SW480 (cell line): ENCODE measurements around the gene ATP6V0A4.
"Not testable (repeated sequence)": the region's sequence is repeated elsewhere in the genome, so short reads cannot be mapped to it uniquely, and the experiment has no call there.

ENCODE experiments used
- DNase-seq: peaks from one replicate; pipeline ENCODE4 v3.0.0-alpha.2; 2016; ENCODE audit warnings: low spot score

Gene ATP6V0A4

DNA sequence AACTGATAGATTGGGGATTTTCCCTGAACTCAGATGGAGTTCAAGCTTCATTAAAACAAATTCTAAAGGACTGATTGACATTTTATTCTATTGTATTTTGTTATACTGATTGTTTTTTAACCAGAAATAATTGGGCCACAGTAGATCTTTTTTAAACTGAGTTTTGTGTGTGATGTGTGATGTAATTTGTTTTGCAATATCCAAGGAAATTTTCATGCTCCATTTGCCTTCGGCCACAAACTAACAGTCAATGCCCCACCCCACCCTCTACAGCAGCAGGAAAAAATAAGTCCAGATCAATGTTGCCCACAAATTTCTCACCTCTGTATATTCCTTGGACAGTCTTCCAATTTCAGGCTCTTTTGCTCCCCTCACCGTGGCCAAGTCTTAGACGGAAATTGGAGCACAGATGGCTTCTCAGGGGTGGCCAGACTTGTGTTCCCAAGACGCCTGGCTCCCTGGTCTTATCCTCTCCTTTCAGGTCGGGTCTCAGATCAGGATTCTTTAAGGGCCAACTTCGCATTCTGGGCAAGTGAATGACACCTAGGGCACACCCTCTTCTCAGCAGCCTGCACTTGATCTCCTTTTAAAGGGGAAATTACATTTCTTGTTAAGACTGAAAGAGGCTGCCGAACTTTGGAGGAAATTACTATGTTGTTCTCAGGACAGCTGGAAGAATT, 97.0 kb downstream of the ATP6V0A4 start, which contains the start of gene SVOPL:
TSS of gene SVOPL (minus strand) at position 506 of the 680 bp plus-strand sequence. CDS start 22,317 bp downstream, outside the sequence.
- no peak for DNase-seq

DNA sequence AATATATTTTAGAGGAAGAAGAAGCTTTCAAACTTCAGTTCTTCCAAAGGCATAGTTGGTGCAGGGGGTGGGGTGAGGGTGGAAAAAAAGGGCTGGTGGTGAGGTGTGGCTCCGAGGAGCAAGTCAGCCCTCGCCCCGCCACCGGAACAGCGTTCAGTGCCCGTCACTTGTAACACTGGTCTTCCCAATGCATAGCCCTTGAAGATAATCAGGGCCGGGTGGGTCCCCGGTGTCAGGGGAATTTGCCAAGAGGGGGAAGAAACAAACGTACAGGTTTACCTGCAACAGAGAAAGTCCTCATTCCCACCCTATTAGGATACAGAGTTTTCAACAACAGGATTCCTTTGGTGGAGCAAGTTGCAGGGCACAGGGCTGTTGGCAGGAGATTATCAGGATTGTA, 98.3 kb downstream of the ATP6V0A4 start:
- DNase-seq: no peak

DNA sequence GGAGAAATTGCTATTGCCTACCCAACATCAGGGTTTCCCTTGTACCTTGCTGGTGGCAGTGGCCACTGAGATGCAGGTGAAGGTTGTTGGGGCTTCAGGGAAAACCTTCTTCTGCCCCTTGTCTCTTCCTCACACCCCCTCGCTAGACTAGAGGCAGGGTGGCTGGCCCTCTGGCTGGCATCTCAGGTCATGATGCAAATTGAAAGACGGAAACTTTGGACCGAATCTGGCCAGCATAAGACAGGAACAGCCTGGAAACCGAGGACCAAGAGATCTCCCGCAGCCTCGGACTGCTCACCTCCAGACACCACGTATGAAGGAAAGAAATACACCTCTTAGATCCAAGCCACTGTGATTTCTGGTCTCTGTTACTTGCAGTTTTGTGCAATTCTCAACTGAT, 99.7 kb downstream of the ATP6V0A4 start:
- DNase-seq: no peak

DNA sequence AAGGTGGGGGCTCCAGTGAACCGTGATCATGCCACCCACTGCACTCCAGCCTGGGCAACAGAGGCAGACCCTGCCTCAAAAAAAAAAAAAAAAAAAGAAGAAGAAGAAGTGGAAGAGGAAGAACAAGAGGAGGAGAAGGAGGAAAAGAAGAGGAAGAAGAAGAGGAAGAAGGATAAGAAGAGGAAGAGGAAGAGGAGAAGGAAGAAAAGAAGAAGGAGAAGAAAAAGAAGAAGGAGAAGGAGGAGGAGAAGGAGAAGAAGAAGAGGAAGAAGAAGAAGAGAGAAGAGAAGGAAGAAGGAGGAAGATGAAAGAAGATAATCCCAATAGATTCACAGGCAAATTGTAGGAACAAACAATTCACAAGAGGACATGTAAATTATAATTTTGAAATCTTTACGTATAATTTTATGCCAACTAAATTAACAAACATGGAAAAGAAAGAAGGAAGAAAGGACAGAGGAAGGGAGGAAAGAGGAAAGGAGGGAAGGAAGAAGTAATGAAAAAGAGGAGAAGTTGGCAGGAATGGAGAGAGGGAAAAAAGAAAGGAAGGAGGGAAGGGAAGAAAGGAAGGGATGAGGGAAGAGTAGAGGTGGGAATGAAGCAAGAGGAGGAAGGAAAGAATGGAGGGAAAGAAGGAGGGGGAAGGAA, 100.3 kb downstream of the ATP6V0A4 start:
- DNase-seq: no peak

DNA sequence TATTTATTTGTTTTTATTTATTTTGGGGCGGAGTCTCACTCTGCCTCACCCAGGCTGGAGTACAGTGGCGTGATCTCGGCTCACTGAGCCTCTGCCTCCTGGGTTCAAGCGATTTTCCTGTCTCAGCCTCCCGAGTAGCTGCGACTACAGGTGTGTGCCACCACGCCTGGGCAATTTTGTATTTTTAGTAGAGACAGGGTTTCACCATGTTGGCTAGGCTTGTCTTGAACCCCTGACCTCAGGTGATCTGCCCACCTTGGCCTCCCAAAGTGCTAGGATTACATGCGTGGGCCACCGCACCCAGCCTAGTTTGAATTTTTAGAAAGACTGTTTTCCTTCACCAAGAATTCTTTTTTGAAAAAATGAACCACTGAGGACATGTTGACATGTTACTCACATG, 102.2 kb downstream of the ATP6V0A4 start:
- DNase-seq: not testable (repeated sequence)

DNA sequence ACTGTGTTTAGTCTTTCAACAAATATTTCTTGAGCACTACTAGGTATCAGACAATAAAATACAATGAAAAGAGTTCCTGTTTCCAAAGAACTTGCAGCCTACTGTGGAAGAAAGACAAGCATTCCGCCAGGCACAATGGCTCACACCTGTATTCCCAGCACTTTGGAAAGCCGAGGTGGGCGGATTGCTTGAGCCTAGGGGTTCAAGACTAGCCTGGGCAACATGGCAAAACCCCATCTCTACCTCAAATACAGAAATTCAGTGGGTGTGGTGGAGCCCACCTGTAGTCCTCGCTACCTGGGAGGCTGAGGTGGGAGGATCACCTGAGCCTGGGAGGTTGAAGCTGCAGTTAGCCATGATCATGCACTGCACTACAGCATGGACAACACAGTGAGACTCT, 102.9 kb downstream of the ATP6V0A4 start:
- DNase-seq: no peak

DNA sequence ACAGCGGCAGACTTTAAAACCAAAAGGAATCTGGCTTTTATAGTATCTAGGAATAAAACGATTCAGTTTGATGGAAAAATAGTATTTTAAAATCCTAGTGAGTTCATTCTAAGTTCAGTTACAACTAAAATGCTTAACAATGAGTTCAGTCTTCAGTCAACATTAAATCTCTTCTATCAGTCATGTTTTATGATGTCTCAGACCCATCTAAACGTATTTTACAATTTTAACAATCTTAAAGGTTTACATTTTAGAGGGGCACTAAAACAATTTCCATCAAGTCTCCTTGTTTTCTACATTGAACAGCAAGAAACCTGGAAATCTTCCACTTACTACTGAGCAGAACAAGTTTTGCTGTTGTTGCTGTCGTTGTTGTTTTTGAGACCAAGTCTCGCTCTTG, 106.8 kb downstream of the ATP6V0A4 start:
- DNase-seq: no peak

DNA sequence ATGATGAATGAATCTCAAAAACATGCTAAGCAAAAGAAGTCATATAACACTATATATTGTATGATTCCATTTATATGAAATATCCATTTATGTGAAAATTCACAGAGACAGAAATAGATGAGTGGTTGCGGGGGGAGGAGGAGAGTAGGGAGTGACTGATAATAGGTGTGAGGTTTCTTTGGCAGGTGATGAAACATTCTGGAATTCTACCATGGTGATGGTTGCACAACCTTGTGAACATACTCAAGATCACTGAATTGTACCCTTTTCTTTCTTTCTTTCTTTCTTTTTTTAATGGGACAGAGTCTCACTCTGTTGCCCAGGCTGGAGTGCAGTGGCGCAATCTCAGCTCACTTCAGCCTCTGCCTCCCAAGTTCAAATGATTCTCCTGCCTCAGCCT, 107.5 kb downstream of the ATP6V0A4 start:
- DNase-seq: no peak

DNA sequence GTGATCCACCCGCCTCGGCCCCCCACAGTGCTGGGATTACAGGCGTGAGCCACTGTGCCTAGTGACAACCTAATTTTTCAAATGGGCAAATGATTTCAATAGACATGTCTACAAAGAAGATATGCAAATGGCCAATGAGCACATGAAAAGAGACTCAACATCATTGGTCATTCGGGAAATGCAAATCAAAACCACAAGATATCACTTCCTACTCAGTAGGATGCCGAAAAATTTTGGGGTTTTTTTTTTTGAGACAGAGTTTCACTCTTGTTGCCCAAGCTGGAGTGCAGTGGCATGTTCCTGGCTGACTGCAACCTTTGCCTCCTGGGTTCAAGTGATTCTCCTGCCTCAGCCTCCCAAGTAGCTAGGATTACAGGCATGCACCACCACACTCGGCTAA, 110.0 kb downstream of the ATP6V0A4 start:
- not testable (repeated sequence) for DNase-seq

DNA sequence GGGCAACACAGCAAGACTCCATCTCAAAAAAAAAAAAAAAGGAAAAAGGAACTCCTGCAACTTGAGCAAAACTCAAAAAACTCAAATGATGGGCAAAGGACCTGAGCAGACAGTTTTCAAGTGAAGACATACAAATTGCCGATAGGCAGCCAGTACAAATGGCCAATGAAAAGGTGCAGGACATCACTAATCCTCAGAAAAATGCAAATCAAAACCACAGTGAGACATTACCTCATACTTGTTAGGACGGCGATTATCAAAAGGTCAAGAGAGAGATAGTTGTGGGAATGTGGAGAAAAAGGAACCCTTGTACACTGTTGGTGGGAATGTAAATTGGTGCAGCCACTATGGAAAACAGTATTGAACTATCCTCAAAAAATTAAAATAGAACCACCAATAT, 113.7 kb downstream of the ATP6V0A4 start:
- DNase-seq: peak; percentile 17

DNA sequence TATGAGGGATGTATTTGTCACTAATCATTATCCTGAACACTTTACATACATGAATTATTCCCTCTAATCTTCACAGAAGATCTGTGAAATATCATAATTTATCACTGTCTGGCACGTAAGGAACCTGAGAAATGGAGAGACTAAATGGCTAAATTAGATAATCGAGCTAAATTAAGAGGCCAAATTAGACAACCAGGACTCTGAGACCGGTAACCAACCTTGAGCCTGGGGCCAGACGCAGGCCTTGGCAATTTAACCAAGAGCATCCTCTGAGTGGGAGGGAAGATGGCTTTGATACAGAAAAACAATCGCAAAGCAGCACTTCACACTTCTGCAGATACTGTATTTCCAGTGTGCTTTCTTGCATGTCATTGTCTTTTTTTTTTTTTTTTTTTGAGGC, 118.2 kb downstream of the ATP6V0A4 start:
- no peak for DNase-seq

DNA sequence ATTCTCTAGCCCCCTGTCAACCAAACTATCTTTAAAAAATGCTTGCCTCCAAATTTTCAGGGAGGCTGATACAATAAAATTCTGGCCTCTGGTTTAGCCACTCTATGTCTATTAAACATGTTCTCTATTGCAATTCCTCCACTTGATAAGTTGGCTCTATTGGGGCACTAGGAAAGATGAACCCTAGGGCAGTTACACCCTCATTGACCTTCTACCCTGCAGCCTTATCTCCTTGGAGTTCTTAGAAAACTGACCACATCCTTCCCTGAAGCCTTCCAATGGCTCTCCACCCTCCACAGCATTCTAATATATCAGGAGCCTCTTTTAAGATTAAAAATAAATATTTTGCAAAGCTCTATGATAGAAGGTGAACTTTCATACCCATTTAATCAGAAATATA, 127.4 kb downstream of the ATP6V0A4 start:
- DNase-seq: no peak

DNA sequence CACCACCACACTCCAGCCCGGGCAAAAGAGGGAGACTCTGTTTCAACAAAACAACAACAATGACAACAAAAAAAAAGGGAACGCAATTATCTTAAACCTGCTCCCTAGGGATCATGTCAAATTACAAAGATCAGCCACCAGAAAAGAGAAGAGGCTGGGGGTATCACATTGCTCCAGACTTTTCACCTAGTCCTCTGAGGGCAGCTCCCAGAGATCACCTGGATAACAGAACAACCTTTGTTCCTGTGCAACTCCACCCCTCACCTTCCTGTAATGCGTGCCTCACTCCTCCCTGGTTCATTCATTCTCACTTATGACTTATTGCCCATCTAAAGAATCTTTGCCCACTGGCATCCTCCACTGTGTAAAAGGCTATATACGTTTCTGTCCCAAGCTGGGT, 128.6 kb downstream of the ATP6V0A4 start:
- peak; percentile 97 for DNase-seq

DNA sequence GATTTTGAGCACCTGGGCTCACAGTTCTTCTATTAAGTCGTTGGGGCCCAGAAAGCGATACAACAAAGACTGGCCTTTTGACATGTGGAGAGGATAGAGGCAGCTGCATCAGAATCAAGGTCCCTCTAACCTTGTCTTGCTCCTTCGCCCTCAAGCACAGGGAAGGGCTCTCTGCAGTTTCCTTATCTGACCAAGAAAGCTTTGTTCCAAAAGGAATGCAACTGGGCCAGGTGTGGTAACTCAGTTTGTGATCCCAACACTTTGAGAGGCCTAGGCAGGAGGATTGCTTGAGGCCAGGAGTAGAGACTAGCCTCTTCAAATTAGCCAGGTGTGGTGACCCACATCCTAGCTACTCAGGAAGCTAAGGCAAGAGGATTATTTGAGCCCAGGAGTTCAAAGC, 129.1 kb downstream of the ATP6V0A4 start:
- DNase-seq: no peak

DNA sequence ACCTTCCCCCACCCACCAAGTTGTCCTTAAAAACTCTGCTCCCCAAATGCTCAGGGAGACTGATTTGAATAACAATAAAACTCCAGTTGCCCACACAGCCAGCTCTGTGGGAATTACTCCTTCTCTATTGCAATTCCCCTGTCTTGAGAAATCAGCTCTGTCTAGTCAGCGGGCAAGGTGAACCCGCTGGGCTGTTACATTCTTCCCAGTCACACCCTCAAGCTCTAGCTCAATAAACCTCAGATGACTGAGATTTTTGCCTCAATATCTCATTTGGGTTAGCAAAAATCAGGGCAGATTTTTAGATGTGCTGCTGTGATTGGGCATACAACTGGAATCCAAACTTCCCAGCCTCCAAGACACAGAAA, 129.8 kb downstream of the ATP6V0A4 start:
- no peak for DNase-seq

DNA sequence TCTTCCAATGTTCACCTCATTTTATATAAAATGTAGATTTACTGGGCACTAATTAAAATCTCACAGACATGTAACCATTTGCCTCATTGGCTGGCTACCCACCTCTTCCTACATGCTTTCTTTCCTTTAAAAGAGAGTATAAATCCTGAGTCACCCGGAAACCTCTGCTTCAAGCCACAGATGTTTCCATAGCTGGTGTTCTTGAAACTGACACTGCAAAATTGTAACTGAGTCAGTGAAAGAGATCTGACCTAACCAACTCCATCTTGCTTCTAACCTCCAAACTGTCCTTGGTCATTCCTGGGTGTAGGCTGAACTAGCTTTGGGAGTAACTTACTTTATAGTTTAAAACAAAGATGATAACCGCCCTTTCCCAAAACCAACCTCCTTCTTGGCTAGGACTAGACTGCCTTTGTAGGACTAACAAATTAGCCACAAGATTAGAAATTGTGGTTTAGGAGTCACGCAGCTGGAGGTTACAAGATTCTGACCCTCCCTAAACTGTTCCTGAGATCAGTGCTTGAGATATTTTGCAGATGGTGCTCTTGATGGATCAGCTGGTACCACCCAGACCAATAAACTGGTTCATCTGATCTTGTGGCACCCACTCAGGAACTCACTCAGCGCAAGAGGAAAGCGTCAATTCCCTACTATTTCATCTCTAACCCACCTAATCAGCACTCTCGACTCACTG, 130.3 kb downstream of the ATP6V0A4 start:
- no peak for DNase-seq

DNA sequence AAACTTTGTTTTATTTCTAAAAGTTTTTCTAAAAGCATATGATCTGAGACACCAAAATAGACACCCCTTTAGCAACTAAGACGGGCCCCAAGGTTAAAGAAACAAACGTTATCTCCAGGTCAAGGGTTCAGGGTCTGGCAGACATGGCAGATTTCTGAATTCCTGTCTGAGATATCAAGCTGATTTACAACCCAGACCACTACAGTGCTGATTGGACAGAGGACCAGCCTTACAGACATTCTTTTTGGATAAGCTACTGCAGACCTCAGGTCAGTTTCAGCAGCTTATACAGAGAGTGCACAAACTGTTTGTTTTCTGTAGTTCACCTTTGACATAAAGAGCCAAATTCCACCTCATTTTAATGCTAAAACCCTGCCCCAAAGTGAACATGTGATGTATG, 131.6 kb downstream of the ATP6V0A4 start:
- no peak for DNase-seq

DNA sequence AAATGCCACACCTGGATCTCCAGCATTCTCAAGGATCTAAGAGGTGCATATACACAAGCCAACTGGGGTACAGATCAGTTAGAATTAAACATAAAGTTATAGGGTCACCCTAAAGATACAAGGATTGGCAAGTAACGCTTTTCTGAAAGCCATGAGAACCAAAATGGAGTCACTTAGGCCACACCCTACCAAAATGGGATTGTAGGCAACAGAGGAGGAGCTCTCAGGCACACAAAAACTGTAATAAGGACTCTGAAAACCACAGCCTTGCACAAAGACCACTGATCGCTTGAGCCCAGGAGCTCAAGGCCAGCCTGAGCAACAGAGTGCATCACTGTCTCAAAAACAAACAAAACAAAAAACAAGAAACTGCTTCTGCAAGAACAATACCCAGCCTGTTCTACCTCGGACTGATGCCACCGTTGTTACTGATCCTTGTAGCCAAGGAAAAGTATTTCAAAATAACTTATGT, 132.3 kb downstream of the ATP6V0A4 start:
- DNase-seq: no peak

DNA sequence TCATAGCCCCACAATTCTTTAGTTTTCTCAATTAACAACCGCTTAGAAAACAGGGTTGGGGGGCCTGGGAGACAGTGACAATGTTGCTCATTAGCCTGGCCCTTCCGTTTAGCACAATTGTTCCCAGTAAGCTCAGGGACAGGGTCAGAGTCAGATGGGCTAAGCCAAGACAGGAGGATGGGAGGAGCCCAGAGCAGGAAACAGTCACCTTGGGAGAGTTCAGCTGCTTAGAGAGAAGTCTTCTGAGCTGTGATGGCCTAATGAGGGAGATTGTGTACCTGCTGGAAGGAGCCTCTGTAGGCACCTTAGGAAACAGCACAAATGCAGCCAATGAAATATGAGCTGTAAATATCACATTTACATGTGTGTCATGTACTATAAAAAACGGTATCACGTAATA, 132.7 kb downstream of the ATP6V0A4 start:
- no peak for DNase-seq

DNA sequence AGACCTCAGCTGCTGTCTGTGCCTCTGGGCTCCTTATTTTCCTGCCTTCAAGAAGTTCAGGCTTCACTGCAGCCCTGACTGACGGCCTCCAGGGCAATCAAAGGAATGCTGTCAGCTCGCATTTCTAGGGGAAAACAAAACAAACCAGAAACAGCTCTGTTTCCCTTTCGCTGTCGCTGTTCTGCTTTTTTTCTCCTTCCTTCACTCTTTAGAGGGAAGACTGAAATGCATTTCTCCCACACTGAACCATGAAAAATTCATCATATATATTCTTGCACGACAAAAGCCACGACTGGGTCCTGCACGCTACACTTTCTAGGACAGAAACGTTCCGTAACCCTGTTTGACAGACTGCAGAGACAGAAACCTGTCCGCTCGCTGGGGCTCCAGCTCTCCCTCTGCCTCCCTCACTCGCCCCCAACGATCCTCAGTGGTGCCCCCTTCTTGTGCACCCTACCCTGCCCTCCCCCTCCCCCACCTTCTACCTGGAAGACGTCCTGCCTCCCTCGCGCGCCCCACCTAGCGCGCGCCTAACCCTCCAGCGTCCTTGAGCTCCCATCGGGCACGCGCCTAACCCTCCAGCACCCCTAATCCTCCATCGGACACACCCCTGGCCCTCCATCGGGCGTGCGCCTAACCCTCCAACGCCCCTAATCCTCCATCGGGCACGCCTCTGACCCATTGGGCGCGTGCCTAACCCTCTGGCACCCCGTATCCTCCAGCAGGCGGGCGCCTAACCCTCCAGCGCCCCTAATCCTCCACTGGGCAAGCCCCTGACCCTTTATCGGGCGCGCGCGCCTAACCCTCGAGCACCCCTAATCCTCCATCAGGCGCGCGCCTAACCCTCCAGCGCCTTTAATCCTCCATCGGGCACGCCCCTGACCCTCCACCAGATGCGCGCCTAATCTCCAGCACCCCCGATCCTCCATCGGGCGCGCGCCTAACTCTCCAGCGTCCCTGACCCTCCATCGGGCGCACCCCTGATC, 134.0 kb downstream of the ATP6V0A4 start:
- DNase-seq: no peak

DNA sequence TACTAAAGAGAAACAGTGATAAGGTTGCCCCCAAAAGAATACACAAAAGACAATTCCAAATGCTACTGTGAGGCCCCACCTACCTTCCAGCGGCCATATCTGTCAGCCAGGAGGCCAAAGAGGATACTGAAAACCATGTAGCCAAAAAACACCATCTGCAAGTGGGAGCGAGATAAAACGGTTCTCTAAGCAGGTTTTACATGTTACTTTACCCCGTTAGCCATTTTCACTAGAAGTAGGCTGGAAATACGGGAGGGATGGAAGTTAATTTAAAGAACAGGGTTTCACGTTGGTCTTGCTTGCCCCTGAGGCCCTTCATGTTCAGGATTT, 135.0 kb downstream of the ATP6V0A4 start:
- no peak for DNase-seq
